ENCODE results near the gene PLA2G4B. TPM values are rescaled to one million over a fixed set of nuclear protein-coding genes. Genes with fewer than 3 reads are reported as not detected.
A peak's percentile ranks its signal among the peaks of the same experiment; 100 is the strongest.

The PLA2G4B gene
- total RNA-seq, 1 experiment from 2014 or later = 3.7 TPM

- Histone ChIP-seq H4K5ac (ENCODE audit: insufficient read length, low read depth, low read length) (no peak overlapping the region), H3K9ac (ENCODE audit: extremely low read depth, insufficient read length, low read length) (no peak overlapping the region), H3K23ac (ENCODE audit: insufficient read length, low read depth, low read length) (no peak overlapping the region), H2AFZ (ENCODE audit: low read length) (no peak overlapping the region), H3K27ac (ENCODE audit: insufficient read length, low read depth, low read length) (no peak overlapping the region), H2AK5ac (ENCODE audit: insufficient read length, low read length) (no peak overlapping the region), H3K23me2 (ENCODE audit: insufficient read length, low read depth, low read length, poor library complexity, severe bottlenecking) (no peaks in the 10 kb centered on the region), H3K18ac (ENCODE audit: insufficient read length, low read depth, low read length) (no peak overlapping the region), H3K14ac (ENCODE audit: insufficient read depth, low read length) (peak overlapping the region; percentile 12; the same call in 1 of the 2 replicates), H4K91ac (ENCODE audit: insufficient read length, low read depth, low read length) (no peak overlapping the region), H3K4me1 (ENCODE audit: insufficient read depth, low read length) (no peaks in the 10 kb centered on the region), H2BK120ac (ENCODE audit: low read depth, low read length, poor library complexity, severe bottlenecking) (no peak overlapping the region), H3K79me1 (ENCODE audit: insufficient read depth, low read depth, low read length, poor library complexity, severe bottlenecking) (no peaks in the 10 kb centered on the region), H2BK20ac (ENCODE audit: low read depth, low read length, poor library complexity, severe bottlenecking) (no peak overlapping the region), H2BK12ac (ENCODE audit: insufficient read length, low read depth, low read length) (no peak overlapping the region), H3K27me3 (ENCODE audit: insufficient read depth, low read length) (no peaks in the 10 kb centered on the region), H3K4ac (ENCODE audit: low read depth, low read length) (no peak overlapping the region), H3T11ph (ENCODE audit: low read length) (no peak overlapping the region), H4K20me1 (ENCODE audit: control insufficient read depth, insufficient read depth, insufficient read length) (no peaks in the 10 kb centered on the region), H3K9me3 (ENCODE audit: control insufficient read depth, low read depth, low read length) (no peaks in the 10 kb centered on the region), H3K56ac (ENCODE audit: insufficient read length, low read depth, low read length) (no peak overlapping the region), H3K4me2 (ENCODE audit: insufficient read depth, insufficient read length, low read length) (no peak overlapping the region), H2BK5ac (ENCODE audit: insufficient read length, low read length) (no peak overlapping the region), H2BK15ac (ENCODE audit: low read depth, low read length) (no peak overlapping the region), H3K79me2 (ENCODE audit: insufficient read depth, low read length) (no peaks in the 10 kb centered on the region), H4K8ac (replicated peaks; ENCODE audit: insufficient read length, low read depth, low read length) (no peak overlapping the region)
- H3K27ac Mint-ChIP-seq = peak overlapping the region in 1 of 3 experiments; percentile 9; a peak in 1 of 7 replicates
- WGBS (ENCODE audit: extremely low coverage, insufficient read length, low lambda C conversion rate) = no CpG with 5 or more reads among the region's 42 CpGs
- H3K4me3 Mint-ChIP-seq = no peak overlapping the region; a peak in 1 of 5 replicates
- H3K9me3 Mint-ChIP-seq = no peaks in the 10 kb centered on the region; a peak in 1 of 5 replicates
- peaks cover 0 to 5% of the 10 kb centered on the region in 2 experiments; a peak in 3 of 4 replicates for H3K4me1 Mint-ChIP-seq
- DNase-seq = no peak
- H3K27me3 Mint-ChIP-seq (ENCODE audit: low read depth) = peaks cover 2% of the 10 kb centered on the region; the same call in 1 of the 2 replicates
- H3K36me3 Mint-ChIP-seq (ENCODE audit: insufficient read depth in 1 of 3, low read depth in 3 of 3) = no peaks in the 10 kb centered on the region
- no peak for TF ChIP-seq CTCF (conservative IDR thresholded peaks at IDR 0.05)
Measured at GRCh38 chr15:41869770-41870688, 31.4 kb downstream of the PLA2G4B start.
